SW480 (cell line): Measurements from ENCODE around the gene FBLN5.
"Not testable (repeated sequence)": the region's sequence is repeated elsewhere in the genome, so short reads cannot be mapped to it uniquely, and the experiment has no call there.

Experiments used
- DNase-seq: peaks from one replicate; pipeline ENCODE4 v3.0.0-alpha.2; 2016; ENCODE audit warnings: low spot score

FBLN5 gene

GRCh38 chr14:91862417-91862816, 85.1 kb downstream of the FBLN5 start:
- DNase-seq: no peak

GRCh38 chr14:91861091-91861490, 86.4 kb downstream of the FBLN5 start:
- no peak for DNase-seq

GRCh38 chr14:91860238-91860637, 87.3 kb downstream of the FBLN5 start:
- DNase-seq: no peak

DNA sequence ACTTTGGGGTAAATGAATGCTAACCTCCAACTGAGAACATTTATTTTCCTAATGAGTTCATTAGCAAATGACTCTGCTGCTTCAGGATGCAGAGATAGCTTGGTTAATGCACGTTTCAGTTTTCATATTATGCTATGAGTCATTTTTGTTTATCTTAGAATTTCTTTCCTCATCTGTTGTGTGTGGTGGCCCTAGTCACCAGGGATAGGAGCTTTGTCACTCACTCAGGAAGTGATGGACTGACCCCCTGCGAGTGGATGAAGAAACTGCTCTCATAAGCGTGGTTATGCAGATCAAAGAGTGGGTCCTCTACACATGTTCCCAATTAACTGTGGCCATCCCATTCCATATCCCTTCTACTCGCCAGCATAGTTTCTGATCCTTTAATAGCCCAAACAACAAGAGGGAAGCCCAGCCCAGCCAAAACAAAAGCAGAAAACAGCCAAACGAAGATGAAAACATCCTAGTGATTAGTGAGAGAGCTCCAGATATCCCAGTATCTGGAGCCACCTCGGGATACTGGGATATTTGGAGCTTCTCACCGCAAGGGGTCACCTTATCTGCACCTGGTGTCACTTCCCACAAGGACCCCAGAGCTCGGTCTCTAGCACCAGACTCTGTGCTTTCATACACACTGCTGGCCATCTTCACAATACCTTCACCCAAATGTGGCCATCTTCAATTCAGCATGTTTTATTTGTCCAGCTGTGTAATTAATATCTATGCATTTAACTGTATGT, 88.8 kb downstream of the FBLN5 start:
- DNase-seq: peak; percentile 83

- DNase-seq: no peak
Measured at GRCh38 chr14:91857614-91858013, 89.9 kb downstream of the FBLN5 start.

GRCh38 chr14:91854327-91854934, 93.1 kb downstream of the FBLN5 start:
- no peak for DNase-seq

GRCh38 chr14:91851563-91851962, 95.9 kb downstream of the FBLN5 start:
- no peak for DNase-seq

DNA sequence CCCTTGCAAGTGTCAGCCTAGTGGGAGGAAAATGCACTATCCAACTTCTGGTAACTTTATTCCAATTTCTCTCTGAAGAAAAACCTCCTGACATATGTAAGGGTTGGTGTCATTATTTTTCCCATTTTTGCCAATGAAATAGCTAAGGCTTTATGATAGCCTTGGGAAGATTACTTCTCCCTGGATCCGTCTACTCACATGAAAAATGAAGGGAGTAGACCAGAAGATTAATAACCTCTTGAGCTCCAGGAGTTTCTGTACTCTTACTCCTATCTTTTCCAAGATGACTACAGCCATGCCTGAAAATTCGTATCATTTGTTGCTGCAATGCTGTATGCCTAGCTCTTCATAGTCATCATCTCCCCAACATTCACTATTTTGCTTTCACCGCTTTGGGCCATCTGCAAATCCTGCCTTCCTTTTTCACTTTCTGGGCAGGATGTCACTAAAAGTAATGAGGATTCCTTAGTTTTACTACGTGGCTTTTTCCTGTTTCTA, 98.9 kb downstream of the FBLN5 start:
- no peak for DNase-seq

- no peak for DNase-seq
Measured at GRCh38 chr14:91847693-91848092, 99.8 kb downstream of the FBLN5 start.

DNA sequence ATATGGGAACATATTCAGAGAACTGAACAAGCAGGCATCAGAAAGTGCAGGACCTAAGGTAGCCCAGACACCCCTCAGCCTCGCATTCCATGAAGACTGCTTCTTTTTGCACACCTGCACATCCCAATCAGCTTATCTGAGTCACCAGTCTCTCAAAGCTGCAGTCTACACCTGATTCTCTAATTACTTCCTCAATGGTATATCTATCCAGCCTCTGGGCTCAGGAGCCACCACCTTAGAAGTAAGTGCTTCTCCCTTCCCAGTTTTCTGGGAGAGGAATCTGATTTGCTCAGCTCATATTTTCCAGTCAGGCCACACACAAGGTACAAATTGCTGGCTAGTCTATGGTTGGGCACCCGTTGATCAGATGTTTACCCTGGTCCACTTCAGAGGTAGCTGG, 101.8 kb downstream of the FBLN5 start:
- no peak for DNase-seq

DNA sequence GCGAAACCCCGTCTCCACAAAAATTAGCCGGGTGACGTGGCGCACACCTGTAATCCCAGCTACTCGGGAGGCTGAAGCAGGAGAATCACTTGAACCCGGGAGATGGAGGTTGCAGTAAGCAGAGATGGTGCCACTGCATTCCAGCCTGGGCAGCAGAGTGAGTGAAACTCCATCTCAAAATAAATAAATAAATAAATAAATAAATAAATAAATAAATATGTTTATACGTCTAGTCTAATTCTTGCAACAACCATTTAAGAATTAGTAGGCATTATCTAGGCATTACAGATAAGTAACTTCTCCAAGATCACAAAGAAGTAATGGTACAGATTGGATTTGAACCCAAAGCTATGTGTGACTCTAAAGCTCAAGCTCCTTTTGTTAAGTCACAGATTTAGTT, 102.4 kb downstream of the FBLN5 start:
- DNase-seq: not testable (repeated sequence)

DNA sequence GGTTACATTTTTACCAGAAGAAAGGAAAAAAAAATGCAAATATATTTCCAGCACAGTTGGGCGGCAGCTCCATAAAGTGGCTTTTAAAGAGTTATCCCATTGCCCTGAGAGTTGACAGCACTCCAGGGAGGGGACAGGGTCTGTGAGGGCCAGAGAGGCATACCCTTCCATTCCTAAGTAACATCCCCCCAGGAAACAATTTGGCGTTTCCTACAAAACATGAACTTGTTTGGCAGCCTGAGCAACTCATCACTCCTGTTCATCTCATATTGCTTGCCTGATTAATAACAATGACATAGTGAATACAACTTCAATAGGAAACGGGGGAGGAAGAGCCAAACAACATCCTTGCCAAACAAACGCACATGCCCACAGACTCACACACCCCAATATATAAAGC, 103.5 kb downstream of the FBLN5 start:
- DNase-seq: no peak

DNA sequence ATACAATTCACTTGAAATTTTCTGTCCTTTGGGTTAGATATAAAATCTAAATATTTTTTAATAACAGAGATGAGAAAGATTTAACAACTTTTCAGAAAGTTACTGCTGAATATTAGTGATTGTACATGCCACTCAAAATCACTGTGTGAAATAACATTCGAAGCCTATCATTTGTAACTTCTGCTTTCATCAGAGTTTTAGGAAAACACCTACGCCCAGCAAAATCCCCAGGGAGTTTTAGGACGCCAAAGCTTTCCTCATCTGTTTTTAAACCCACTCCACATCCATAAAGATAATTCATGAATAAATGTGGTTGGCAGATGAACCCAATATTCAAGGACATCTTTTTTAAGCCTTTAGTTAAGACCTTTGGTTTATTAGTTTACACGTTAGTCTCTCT, 104.1 kb downstream of the FBLN5 start:
- no peak for DNase-seq

- DNase-seq: no peak
Measured at GRCh38 chr14:91841065-91841464, 106.4 kb downstream of the FBLN5 start.

DNA sequence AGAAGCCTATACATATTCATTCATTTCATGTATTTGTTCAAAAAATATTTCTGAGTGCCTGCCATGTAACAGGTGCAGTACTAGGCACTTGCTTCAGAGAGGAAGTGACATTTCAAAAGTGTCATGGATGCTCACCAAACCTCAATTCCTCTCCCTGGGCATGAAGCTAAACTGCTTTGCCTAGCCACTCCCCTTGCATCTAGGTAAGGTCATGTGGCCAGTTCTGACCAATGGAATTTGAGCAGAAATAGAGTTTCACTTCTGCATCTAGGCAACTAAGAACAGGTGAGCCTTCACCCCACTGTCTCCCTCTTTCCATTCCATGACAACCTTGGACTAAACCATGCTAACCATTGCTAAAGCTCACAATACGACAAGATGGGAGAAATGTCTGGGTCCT, 107.7 kb downstream of the FBLN5 start:
- DNase-seq: peak; percentile 16

DNA sequence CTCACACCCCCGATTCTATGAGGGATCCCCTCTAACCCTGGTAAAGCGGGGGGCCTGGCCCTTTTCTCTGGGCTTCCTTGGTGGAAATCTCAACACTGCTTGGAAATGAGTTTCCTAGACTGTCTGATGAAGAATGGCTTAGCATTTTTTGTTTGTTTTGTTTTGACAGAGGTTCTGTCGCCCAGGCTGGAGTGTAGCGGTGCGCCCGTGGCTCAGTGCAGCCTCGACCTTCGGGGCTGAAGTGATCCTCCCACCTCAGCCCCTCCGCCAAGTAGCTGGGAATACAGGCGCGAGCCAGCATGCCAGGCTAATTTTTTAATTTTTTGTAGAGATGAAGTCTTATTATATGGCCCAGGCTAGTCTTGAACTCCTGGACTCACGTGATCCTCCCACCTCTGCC, 110.4 kb downstream of the FBLN5 start:
- no peak for DNase-seq

DNA sequence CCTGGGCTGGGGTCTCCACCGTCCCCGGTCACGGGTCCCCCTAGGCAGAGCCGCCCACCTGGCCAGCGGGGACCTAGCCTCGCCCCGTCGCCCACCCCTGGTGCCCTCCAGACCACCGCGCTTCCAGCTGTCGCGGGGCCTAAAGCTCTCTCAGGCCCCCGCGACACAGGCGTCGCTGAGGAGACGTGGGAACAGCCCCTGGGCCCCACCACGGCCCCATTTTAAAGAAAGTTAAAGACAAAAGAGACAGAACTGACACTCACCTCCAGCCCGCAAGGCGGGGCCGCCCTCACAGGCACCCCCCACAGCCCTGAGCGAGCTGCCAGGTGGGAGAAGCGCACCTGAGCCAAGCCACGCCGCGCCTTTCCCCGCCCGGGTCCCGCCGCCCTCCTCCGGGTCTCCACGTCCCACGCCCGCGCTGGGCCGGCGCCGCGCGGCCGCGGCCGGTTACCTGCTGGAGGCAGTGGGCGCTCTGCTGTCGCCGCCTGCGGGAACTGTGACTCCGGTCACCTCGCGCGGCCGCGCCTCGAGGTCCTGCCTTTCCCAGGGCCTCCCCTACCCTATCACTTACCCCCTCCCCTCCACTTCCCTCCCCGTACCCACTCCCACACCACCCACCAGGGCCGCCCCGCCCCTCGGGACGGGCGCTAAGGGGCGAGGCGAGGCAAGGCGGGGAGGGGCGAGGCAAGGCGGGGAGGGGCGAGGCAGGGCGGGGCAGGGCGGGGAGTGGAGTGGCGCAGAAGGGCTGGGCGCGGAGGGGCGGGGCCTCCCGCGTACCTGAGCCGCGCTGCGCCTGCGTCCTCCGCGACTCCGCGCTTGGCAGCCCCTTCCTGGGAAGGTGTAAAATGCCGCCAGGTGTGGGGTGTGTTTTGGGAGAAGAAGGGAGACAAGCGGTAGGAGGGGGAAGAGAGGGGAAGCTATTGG, 111.3 kb downstream of the FBLN5 start:
- peak; percentile 86 for DNase-seq

- DNase-seq: peak; percentile 47
Measured at GRCh38 chr14:91835197-91835919, 112.1 kb downstream of the FBLN5 start.

- DNase-seq: no peak
Measured at GRCh38 chr14:91834571-91834970, 112.9 kb downstream of the FBLN5 start.

DNA sequence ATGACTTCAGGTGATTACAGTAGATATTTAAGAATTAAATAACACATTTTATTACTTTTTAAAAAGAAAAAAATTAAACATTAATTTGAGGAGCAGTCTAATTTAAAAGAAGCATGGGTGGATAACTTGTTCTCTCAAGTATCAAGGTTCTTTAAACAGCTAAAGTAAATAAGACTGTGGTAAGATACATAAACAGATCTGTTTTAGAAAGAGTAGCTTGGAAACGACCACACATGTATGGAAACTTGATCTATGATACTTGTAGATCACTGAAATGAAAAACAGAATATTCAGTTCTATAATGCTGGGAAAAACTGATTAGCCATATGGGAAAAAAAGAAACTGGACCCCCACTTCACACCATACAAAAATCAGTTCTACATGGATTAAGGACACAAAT, 116.2 kb downstream of the FBLN5 start:
- no peak for DNase-seq

- DNase-seq: no peak
Measured at GRCh38 chr14:91830777-91831176, 116.7 kb downstream of the FBLN5 start.

DNA sequence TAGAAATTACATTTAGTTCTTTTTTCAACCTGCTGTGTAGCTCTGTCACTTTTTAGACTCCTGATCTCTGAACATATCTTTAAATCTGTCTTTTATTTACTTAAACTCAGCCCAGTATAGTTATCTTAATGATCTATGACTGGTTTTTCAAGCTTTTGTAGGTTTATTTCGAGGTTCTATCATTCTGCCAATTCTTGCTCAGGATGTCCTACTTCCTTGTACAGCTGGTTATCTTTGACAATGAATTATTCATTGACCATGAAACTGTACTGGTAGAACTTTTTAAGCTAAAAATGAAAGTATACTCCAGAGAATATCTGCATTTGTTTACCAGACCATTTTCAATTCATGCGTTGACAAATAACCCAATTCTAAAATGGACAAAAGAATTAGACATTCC, 118.0 kb downstream of the FBLN5 start:
- no peak for DNase-seq
